HG03565 (cell line): ENCODE data around the gene PTH2R.
"Not testable (repeated sequence)": the region's sequence is repeated elsewhere in the genome, so short reads cannot be mapped to it uniquely, and the experiment has no call there.

Source experiments
- ATAC-seq: cut with Tn5 transposase; IDR thresholded peaks from one replicate; pipeline ENCODE4 v1.9.1; 2021; ENCODE audit warnings: mild to moderate bottlenecking, moderate library complexity; ENCODE audit not compliant: unreplicated experiment

The PTH2R gene

GRCh38 chr2:208482453-208483015 lies 75.9 kb downstream of the PTH2R start:
- ATAC-seq = peak; percentile 36

GRCh38 chr2:208485390-208485789 lies 78.8 kb downstream of the PTH2R start:
- no peak for ATAC-seq

GRCh38 chr2:208488686-208489564 lies 82.3 kb downstream of the PTH2R start:
- no peak for ATAC-seq

- no peak for ATAC-seq
Observed at GRCh38 chr2:208489687-208490086, 83.1 kb downstream of the PTH2R start.

GRCh38 chr2:208490492-208490891 lies 83.9 kb downstream of the PTH2R start:
- no peak for ATAC-seq

GRCh38 chr2:208491641-208492040 lies 85.0 kb downstream of the PTH2R start:
- no peak for ATAC-seq

GRCh38 chr2:208492069-208492468 lies 85.5 kb downstream of the PTH2R start:
- no peak for ATAC-seq

- ATAC-seq = no peak
Observed at GRCh38 chr2:208493186-208493585, 86.6 kb downstream of the PTH2R start.

GRCh38 chr2:208496129-208496528 lies 89.5 kb downstream of the PTH2R start:
- no peak for ATAC-seq

- ATAC-seq = no peak
Observed at GRCh38 chr2:208501206-208501605, 94.6 kb downstream of the PTH2R start.

- ATAC-seq = no peak
Observed at GRCh38 chr2:208502288-208502687, 95.7 kb downstream of the PTH2R start.

GRCh38 chr2:208505365-208505764 lies 98.8 kb downstream of the PTH2R start:
- not testable (repeated sequence) for ATAC-seq

- no peak for ATAC-seq
Observed at GRCh38 chr2:208509586-208509985, 103.0 kb downstream of the PTH2R start.

- no peak for ATAC-seq
Observed at GRCh38 chr2:208511016-208511415, 104.4 kb downstream of the PTH2R start.

GRCh38 chr2:208511573-208511972 lies 105.0 kb downstream of the PTH2R start:
- no peak for ATAC-seq

- ATAC-seq = no peak
Observed at GRCh38 chr2:208515099-208515498, 108.5 kb downstream of the PTH2R start.

GRCh38 chr2:208523069-208523468 lies 116.5 kb downstream of the PTH2R start:
- not testable (repeated sequence) for ATAC-seq

- ATAC-seq = not testable (repeated sequence)
Observed at GRCh38 chr2:208525165-208525564, 118.6 kb downstream of the PTH2R start.

GRCh38 chr2:208529796-208530195 lies 123.2 kb downstream of the PTH2R start:
- ATAC-seq = no peak

GRCh38 chr2:208531361-208531760 lies 124.8 kb downstream of the PTH2R start:
- peak; percentile 53 for ATAC-seq

GRCh38 chr2:208535578-208535977 lies 129.0 kb downstream of the PTH2R start:
- ATAC-seq = not testable (repeated sequence)

GRCh38 chr2:208541461-208541988 lies 134.9 kb downstream of the PTH2R start:
- ATAC-seq = no peak
